ENCODE results near the gene CFAP68.

DNA sequence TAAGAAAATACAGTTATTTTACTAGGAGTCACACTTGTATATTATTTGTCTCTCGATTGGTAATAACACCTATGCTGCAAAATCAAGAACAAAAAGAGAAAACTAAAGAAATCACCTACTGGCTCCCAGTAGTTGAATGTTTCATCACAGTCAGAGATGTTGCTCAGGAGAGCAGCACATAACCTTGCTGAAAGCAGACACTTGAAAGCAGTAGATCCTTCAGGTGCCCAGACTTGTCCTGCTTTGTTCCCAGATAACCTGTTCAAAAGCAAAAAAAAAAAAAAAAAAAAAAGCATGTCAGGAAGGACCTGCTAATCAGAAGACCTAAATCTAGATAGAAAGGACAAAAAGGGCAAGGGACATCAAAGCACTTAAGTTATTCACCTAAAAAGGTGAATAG is 9.2 kb upstream of the CFAP68 start:
- TF ChIP-seq POLR2AphosphoS5 (IDR thresholded peaks at IDR 0.05; ENCODE audit: low read depth, low read length) (no peak), POLR2A (IDR thresholded peaks at IDR 0.05; ENCODE audit: low read depth, low read length) (no peak), TAF1 (IDR thresholded peaks at IDR 0.05; ENCODE audit: borderline replicate concordance, low read depth, low read length) (no peak)
